Activated CD8-positive, alpha-beta memory T cell treated with anti-CD3 and anti-CD28 coated beads, Interleukin-2, amount 50 U/mL, for 4 hours (primary cell): ENCODE data around the gene TBCE.
"Not testable (repeated sequence)": the region's sequence is repeated elsewhere in the genome, so short reads cannot be mapped to it uniquely, and the experiment has no call there.

Experiments used
- DNase-seq: peaks from one replicate; pipeline ENCODE4 v3.0.0-alpha.2; 2020

Gene TBCE

GRCh38 chr1:235357485-235358373 lies 9.5 kb upstream of the TBCE start:
- no peak for DNase-seq

- no peak for DNase-seq
Measured at GRCh38 chr1:235358899-235359298, 8.3 kb upstream of the TBCE start.

DNA sequence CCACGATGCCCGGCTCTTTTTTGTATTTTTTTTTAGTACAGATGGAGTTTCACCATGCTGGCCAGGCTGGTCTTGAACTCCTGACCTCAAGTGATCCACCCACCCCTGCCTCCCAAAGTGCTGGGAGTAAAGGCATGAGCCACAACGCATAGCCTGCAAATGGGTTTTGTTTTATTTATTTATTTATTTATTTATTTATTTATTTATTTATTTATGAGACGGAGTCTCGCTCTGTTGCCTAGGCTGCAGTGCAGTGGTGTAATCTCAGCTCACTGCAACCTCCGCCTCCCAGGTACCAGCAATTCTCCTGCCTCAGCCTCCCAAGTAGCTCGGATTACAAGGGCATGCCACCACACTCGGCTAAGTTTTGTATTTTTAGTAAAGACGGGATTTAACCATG lies 3.0 kb upstream of the TBCE start:
- not testable (repeated sequence) for DNase-seq

- DNase-seq = no peak
Measured at GRCh38 chr1:235366286-235366685, 941 bp upstream of the TBCE start.

GRCh38 chr1:235368428-235368827 lies 1.2 kb downstream of the TBCE start:
- DNase-seq = no peak

GRCh38 chr1:235369802-235370201 lies 2.6 kb downstream of the TBCE start:
- DNase-seq = no peak

DNA sequence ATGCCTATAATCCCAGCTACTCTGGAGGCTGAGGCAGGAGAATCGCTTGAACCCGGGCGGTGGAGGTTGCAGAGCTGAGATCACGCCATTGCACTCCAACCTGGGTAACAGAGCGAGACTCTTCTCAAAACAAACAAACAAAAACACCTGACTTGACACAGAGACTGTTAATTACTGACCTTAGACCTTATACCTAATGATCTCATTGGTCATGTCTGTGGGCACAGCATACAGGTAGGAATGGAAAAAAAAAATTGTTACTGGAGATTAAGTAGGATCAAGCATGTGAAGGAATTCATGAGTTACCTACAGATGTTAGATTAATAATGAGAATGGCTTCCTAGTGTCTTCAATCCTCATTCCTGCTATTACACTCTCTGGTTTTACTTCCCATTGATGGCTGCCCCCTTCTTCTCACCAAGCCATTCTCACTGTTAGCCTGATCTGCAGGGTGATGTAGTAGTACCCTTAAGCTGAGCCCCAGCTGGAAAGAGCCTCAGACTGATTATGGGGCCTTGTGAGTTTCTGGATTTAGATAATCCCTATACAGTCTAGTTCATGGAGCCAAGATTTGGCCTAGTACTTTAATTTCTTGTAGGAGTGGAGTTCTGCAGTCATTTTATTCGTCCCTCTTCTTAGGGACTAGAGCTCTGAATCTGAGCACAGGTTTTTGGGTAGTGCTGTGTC lies 8.8 kb downstream of the TBCE start:
- no peak for DNase-seq

DNA sequence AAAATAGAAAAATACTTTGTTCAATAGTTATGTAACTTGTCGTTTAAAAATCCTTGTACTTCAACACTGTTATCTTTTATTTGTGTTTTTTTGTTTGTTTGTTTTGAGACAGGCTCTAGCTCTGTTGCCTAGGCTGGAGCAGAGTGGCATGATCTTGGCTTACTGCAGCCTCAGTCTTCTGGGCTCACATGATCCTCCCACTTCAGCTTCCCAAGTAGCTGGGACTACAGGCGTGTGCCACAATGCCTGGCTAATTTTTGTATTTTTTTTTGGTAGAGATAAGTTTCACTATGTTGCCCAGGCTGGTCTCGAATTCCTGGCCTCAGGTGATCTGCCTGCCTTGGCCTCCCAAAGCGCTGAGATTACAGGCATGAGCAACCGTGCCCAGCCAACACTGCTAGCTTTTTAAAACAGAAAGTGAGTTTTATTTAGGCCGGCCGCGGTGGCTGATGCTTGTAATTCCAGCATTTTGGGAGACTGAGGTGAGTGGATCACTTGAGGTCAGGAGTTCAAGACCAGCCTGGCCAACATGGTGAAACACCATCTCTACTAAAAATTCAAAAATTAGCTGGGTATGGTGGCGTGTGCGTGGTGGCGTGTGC lies 11.0 kb downstream of the TBCE start:
- not testable (repeated sequence) for DNase-seq

GRCh38 chr1:235381955-235382739 lies 14.9 kb downstream of the TBCE start:
- not testable (repeated sequence) for DNase-seq

DNA sequence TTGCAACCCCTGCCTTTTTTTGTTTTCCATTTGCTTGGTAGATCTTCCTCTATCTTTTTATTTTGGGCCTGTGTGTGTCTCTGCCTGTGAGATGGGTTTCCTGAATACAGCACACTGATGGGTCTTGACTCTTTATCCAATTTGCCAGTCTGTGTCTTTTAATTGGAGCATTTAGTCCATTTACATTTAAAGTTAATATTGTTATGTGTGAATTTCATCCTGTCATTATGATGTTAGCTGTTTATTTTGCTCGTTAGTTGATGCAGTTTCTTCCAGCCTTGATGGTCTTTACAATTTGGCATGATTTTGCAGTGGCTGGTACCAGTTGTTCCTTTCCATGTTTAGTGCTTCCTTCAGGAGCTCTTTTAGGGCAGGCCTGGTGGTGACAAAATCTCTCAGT lies 18.4 kb downstream of the TBCE start:
- not testable (repeated sequence) for DNase-seq

GRCh38 chr1:235391874-235392273 lies 24.6 kb downstream of the TBCE start:
- DNase-seq = no peak

GRCh38 chr1:235397733-235398132 lies 30.5 kb downstream of the TBCE start:
- DNase-seq = no peak

- no peak for DNase-seq
Measured at GRCh38 chr1:235399661-235400060, 32.4 kb downstream of the TBCE start.

DNA sequence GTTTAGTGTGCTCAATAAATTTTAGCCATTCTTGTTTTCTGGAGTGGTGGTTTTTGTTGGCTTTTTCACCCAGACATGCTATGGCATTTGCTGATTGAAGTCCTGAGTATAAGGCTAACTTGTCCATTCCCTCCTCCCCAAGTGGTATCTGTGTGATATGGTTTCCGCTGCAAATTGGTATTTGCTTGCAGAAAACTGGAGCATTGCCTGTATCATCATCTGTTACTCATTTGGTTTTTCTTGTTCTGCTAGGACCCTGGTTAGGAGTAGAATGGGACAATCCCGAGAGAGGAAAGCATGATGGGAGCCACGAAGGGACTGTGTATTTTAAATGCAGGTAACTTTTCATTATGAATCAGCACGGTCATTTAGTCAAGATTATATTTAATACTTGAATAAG lies 34.0 kb downstream of the TBCE start:
- no peak for DNase-seq

- DNase-seq = no peak
Measured at GRCh38 chr1:235402457-235403200, 35.4 kb downstream of the TBCE start.

DNA sequence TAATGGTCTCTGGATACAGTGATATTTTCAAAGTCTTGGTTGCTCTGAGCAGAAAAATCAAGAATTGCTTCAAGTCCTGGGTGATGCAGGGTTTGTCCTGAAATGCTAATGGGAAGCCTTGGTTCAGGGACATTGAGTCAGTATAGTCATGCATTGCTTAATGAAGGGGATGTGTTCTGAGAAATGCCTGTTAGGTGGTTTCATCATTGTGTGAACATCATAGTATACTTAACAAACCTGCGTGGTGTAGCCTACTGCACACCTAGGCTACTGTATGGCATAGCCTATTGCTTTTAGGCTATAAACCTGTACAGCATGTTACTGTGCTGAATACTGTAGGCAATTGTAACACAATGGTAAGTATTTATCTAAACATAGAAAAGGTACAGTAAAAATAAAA lies 36.4 kb downstream of the TBCE start:
- no peak for DNase-seq

DNA sequence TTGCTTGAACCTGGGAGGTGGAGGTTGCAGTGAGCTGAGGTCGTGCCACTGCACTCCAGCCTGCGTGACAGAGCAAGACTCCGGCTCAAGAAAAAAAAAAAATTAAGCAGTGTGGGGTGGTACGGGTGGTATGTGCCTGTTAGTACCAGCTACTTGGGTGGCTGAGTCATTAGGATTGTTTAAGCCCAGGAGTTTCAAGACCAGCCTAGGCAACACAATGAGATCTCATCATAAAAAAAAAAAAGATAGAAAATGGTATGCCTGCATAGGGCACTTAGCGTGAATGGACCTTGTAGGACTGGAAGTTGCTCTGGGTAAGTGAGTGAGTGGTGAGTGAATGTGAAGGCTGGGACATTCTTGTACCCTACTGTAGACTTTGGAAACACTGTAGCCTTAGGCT lies 37.0 kb downstream of the TBCE start:
- no peak for DNase-seq

DNA sequence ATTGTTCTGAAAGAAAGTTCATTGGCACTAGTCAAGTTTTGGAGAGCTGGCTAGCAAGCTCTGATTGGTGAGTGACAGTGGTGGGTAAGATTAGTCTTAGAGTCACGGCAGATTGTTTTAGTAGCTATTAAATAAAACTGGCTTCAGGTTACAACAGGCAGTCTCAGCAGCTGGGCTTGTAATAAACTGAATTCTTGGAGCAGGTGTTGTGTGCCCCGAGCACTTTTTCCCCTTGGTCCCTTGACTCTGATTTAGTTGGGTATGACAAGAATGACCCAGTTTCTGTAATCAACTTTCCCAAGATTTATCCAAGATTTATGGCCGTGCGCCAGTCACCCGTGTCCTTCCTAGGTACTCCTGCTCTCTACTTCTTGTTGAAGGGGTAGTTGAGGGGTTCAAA lies 40.2 kb downstream of the TBCE start:
- no peak for DNase-seq

- no peak for DNase-seq
Measured at GRCh38 chr1:235408503-235408960, 41.3 kb downstream of the TBCE start.

GRCh38 chr1:235409042-235409820 lies 42.0 kb downstream of the TBCE start:
- DNase-seq = no peak

DNA sequence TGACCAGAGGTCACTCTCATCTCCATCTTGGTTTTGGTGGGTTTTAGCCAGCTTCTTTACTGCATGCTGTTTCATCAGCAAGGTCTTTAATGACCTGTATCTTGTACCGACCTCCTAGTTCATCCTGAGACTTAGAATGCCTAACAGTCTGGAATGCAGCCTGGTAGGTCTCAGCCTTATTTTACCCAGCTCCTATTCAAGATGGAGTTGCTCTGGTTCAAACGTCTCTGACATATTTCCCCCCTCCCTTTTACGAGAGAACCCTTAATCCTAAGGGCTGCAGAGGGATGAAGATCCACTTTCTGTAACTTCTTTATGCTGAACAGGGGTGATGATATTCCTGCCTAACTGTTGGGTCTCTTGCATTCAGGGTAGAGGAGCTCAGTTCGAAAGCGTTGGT lies 43.2 kb downstream of the TBCE start:
- DNase-seq = no peak
